HepG2 (cell line): ENCODE data around the gene INAFM1. TPM values are rescaled to one million over a fixed set of nuclear protein-coding genes. Genes with fewer than 3 reads are reported as not detected.
A peak's percentile ranks its signal among the peaks of the same experiment; 100 is the strongest.

Source experiments
- ELK4 ChIP-seq: sonication (generic); formaldehyde crosslinking; IDR thresholded peaks from 2 replicates; pipeline ENCODE4 v1.9.0; 2021; ENCODE audit warnings: missing genetic modification reagents, borderline replicate concordance
- FOXK2 ChIP-seq: fragments of 450-650 bp; IDR thresholded peaks from 2 replicates; pipeline ENCODE4 v1.6.1; 2016
- HCFC1 ChIP-seq: fragments of 150-350 bp; IDR thresholded peaks from 2 replicates; pipeline ENCODE4 v1.6.1; 2014; ENCODE audit warnings: low read depth, low read length
- POLR2G ChIP-seq: fragments of 200-400 bp; formaldehyde crosslinking; IDR thresholded peaks from 2 replicates; pipeline ENCODE4 v1.6.1; 2018; ENCODE audit warnings: mild to moderate bottlenecking, low read depth, low read length, moderate library complexity
- PRMT3 ChIP-seq: sonication (generic); formaldehyde crosslinking; IDR thresholded peaks from 2 replicates; pipeline ENCODE4 v1.8.1; 2022; ENCODE audit warnings: low read depth, mild to moderate bottlenecking, moderate library complexity, missing genetic modification reagents, borderline replicate concordance
- RFX1 ChIP-seq: fragments of 450-650 bp; IDR thresholded peaks from 2 replicates; pipeline ENCODE4 v1.6.1; 2017
- SCMH1 ChIP-seq: sonication (generic); formaldehyde crosslinking; IDR thresholded peaks from 2 replicates; pipeline ENCODE4 v1.9.0; 2021; ENCODE audit warnings: missing genetic modification reagents, mild to moderate bottlenecking, borderline replicate concordance
- TOPORS ChIP-seq: sonication (generic); formaldehyde crosslinking; IDR thresholded peaks from 2 replicates; pipeline ENCODE4 v1.8.0; 2023; ENCODE audit warnings: mild to moderate bottlenecking, missing genetic modification reagents
- ZNF251 ChIP-seq: sonication (generic); formaldehyde crosslinking; IDR thresholded peaks from 2 replicates; pipeline ENCODE4 v1.9.0; 2021; ENCODE audit warnings: mild to moderate bottlenecking, missing genetic modification reagents
- ZNF337 ChIP-seq: sonication (generic); formaldehyde crosslinking; IDR thresholded peaks from 2 replicates; pipeline ENCODE4 v1.5.1; 2020; ENCODE audit warnings: missing genetic modification reagents, low read depth, mild to moderate bottlenecking, borderline replicate concordance
- ZNF609 ChIP-seq: sonication (generic); formaldehyde crosslinking; IDR thresholded peaks from 2 replicates; pipeline ENCODE4 v1.4.0; 2020; ENCODE audit warnings: mild to moderate bottlenecking, missing genetic modification reagents, borderline replicate concordance
- ZNF616 ChIP-seq: sonication (generic); formaldehyde crosslinking; IDR thresholded peaks from 2 replicates; pipeline ENCODE4 v1.5.0; 2020; ENCODE audit warnings: low read depth, mild to moderate bottlenecking, missing genetic modification reagents
- ZNF746 ChIP-seq: sonication (generic); formaldehyde crosslinking; IDR thresholded peaks from 2 replicates; pipeline ENCODE4 v1.8.0; 2022; ENCODE audit warnings: mild to moderate bottlenecking, missing genetic modification reagents
- ZNF776 ChIP-seq: sonication (generic); formaldehyde crosslinking; IDR thresholded peaks from 2 replicates; pipeline ENCODE4 v1.4.0; 2020; ENCODE audit warnings: mild to moderate bottlenecking, missing genetic modification reagents
- ZSCAN9 ChIP-seq: IDR thresholded peaks from 2 replicates; pipeline ENCODE4 v1.6.1; 2016; ENCODE audit warnings: borderline replicate concordance
- polyA plus RNA-seq, 8 experiments: library from polyadenylated mRNA; depleted of rRNA in 3 of 8; stranded (reverse) in 7 of 8; unstranded in 1 of 8; fragments of >200 nt; fragmentation: Illumina TruSeq in 4 of 8; extraction: Trizol in 4 of 8; gene quantifications; 2 replicates each; pipeline versions ENCODE4 v1.2.1 to v1.2.3, GENCODE V29; 2011 to 2016; ENCODE audit warnings: low read depth in 4 of 8, missing spikeins in 1 of 8, mixed read lengths in 1 of 8; ENCODE audit not compliant: insufficient read depth in 1 of 8
- total RNA-seq, 5 experiments: library from RNA; depleted of rRNA; stranded (reverse); fragments of >200 nt; fragmentation: Illumina TruSeq; extraction: Trizol; gene quantifications; 2 replicates each; pipeline ENCODE4 v1.2.3, GENCODE V29; 2016; ENCODE audit warnings: low read depth in 1 of 5
- TF ChIP-seq, protein P1 (sequence below): sonication (generic); formaldehyde crosslinking; IDR thresholded peaks from 2 replicates; pipeline ENCODE4 v1.5.1; 2020; ENCODE audit warnings: mild to moderate bottlenecking, missing genetic modification reagents, moderate library complexity
- TF ChIP-seq, protein P2 (sequence below): IDR thresholded peaks from 2 replicates; pipeline ENCODE4 v1.6.1; 2016; ENCODE audit warnings: missing compliant biosample characterization, missing genetic modification reagents, borderline replicate concordance
- TF ChIP-seq, protein P3 (sequence below): IDR thresholded peaks from 2 replicates; pipeline ENCODE4 v1.6.1; 2016; ENCODE audit warnings: low read depth, borderline replicate concordance

INAFM1 gene
- total and polyA plus RNA-seq, 2 of the 13 experiments (the other 11 are each of a cell fraction or from before 2014, with no cell fraction given), result 0.88 to 1.9 TPM

- TF ChIP-seq, protein P1, sequence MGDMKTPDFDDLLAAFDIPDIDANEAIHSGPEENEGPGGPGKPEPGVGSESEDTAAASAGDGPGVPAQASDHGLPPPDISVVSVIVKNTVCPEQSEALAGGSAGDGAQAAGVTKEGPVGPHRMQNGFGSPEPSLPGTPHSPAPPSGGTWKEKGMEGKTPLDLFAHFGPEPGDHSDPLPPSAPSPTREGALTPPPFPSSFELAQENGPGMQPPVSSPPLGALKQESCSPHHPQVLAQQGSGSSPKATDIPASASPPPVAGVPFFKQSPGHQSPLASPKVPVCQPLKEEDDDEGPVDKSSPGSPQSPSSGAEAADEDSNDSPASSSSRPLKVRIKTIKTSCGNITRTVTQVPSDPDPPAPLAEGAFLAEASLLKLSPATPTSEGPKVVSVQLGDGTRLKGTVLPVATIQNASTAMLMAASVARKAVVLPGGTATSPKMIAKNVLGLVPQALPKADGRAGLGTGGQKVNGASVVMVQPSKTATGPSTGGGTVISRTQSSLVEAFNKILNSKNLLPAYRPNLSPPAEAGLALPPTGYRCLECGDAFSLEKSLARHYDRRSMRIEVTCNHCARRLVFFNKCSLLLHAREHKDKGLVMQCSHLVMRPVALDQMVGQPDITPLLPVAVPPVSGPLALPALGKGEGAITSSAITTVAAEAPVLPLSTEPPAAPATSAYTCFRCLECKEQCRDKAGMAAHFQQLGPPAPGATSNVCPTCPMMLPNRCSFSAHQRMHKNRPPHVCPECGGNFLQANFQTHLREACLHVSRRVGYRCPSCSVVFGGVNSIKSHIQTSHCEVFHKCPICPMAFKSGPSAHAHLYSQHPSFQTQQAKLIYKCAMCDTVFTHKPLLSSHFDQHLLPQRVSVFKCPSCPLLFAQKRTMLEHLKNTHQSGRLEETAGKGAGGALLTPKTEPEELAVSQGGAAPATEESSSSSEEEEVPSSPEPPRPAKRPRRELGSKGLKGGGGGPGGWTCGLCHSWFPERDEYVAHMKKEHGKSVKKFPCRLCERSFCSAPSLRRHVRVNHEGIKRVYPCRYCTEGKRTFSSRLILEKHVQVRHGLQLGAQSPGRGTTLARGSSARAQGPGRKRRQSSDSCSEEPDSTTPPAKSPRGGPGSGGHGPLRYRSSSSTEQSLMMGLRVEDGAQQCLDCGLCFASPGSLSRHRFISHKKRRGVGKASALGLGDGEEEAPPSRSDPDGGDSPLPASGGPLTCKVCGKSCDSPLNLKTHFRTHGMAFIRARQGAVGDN (CRISPR knock-in tag), result peak; percentile 53
- TF ChIP-seq ELK4 (CRISPR knock-in tag), result no peak
- TF ChIP-seq ZNF746, result no peak; the same call in 1 of the 2 replicates
- TF ChIP-seq, protein P2, sequence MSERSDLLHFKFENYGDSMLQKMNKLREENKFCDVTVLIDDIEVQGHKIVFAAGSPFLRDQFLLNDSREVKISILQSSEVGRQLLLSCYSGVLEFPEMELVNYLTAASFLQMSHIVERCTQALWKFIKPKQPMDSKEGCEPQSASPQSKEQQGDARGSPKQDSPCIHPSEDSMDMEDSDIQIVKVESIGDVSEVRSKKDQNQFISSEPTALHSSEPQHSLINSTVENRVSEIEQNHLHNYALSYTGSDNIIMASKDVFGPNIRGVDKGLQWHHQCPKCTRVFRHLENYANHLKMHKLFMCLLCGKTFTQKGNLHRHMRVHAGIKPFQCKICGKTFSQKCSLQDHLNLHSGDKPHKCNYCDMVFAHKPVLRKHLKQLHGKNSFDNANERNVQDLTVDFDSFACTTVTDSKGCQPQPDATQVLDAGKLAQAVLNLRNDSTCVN, result no peak
- TF ChIP-seq TOPORS, result no peak
- peak; percentile 39 for TF ChIP-seq POLR2G
- no peak for TF ChIP-seq FOXK2
- no peak for TF ChIP-seq ZNF337 (CRISPR knock-in tag)
- TF ChIP-seq RFX1, result no peak
- TF ChIP-seq ZNF776 (CRISPR knock-in tag), result 0 out of 2 replicates have a peak, but pooled peaks have one; percentile 17
- no peak for TF ChIP-seq ZNF609 (CRISPR knock-in tag)
- TF ChIP-seq, protein P3, sequence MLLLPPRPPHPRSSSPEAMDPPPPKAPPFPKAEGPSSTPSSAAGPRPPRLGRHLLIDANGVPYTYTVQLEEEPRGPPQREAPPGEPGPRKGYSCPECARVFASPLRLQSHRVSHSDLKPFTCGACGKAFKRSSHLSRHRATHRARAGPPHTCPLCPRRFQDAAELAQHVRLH (CRISPR knock-in tag), result no peak
- TF ChIP-seq ZNF251 (CRISPR knock-in tag), result no peak
- TF ChIP-seq SCMH1, result no peak
- no peak for TF ChIP-seq PRMT3 (CRISPR knock-in tag)
- no peak for TF ChIP-seq HCFC1
- no peak for TF ChIP-seq ZNF616 (CRISPR knock-in tag)
- 0 out of 2 replicates have a peak, but pooled peaks have one; percentile 18 for TF ChIP-seq ZSCAN9 (CRISPR knock-in tag)
Observed at GRCh38 chr19:47228168-47228936, 46.3 kb upstream of the INAFM1 start (continued).
